ENCODE data around the gene NMT1.
A peak's percentile ranks its signal among the peaks of the same experiment; 100 is the strongest.

NMT1 gene

DNA sequence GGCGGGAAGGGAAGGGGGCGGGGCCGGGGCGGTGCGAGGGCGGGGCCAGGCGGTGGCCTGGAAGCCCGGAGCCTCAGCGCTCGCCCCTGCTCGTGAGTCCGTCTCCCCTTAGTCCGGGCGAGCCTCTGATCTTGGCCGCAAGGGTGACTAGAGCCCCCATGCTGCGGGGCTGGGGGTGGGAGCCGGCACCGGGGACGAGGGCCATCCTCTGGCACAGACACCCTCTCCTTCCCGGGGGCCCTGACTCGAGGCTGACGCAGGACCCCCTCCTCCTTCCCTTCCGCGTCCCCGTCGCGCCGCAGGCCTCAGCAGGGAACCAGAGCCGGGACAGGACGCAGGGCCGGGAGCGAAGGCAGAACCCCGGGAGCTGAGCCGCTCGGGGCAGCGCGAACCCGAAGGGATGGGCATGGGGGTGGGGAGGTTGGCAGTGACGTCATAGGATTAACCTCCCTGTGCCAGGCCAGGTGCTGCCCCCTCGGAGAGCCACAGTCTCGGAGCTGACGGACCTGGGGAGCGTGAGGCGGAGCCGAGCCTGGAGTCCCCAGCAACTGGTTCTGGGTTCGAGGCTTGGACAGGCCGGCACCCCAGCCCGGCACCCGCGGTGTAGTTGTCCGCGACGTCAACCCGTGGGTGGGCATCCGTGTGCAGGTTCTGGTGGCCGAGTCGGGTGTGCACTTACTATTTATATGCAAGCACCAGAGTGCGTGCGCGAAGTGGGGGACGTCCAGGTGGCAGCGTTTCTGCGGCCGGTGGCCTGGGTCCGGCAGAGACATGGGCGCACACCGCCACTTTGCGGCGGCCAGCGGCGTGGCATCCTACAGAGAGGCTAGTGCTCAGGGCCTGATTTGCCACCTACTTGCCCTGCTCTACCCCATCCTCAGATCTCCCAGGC, 71.7 kb downstream of the NMT1 start:
- TF ChIP-seq, protein P1, sequence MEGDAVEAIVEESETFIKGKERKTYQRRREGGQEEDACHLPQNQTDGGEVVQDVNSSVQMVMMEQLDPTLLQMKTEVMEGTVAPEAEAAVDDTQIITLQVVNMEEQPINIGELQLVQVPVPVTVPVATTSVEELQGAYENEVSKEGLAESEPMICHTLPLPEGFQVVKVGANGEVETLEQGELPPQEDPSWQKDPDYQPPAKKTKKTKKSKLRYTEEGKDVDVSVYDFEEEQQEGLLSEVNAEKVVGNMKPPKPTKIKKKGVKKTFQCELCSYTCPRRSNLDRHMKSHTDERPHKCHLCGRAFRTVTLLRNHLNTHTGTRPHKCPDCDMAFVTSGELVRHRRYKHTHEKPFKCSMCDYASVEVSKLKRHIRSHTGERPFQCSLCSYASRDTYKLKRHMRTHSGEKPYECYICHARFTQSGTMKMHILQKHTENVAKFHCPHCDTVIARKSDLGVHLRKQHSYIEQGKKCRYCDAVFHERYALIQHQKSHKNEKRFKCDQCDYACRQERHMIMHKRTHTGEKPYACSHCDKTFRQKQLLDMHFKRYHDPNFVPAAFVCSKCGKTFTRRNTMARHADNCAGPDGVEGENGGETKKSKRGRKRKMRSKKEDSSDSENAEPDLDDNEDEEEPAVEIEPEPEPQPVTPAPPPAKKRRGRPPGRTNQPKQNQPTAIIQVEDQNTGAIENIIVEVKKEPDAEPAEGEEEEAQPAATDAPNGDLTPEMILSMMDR (IDR thresholded peaks at IDR 0.05; ENCODE audit: borderline replicate concordance, extremely low read depth, low read length, poor library complexity, severe bottlenecking): peak; percentile 1
- no peak for TF ChIP-seq EZH2 (IDR thresholded peaks at IDR 0.05; ENCODE audit: borderline replicate concordance, low read depth, low read length, severe bottlenecking)
- H3K4me1 ChIP-seq (ENCODE audit: insufficient read depth, low read length): peaks cover 37% of the 10 kb centered on the region
- H3K27me3 ChIP-seq (ENCODE audit: insufficient read depth, low read length, poor library complexity): no peaks in the 10 kb centered on the region
- H2AFZ ChIP-seq (ENCODE audit: low read depth, low read length): peak overlapping the region; percentile 94
- peaks cover 7% of the 10 kb centered on the region; the same call in 1 of the 2 replicates for H3K79me2 ChIP-seq (ENCODE audit: insufficient read depth, low read length)
- peak overlapping the region; percentile 100 for H3K4me2 ChIP-seq (ENCODE audit: insufficient read depth, low read length)
- DNase-seq: peak; percentile 74
- ATAC-seq (ENCODE audit: insufficient read depth, low read depth): peak; percentile 45
- peaks cover 8% of the 10 kb centered on the region; the same call in 1 of the 2 replicates for H3K36me3 ChIP-seq (ENCODE audit: insufficient read depth, low read length)
- no peaks in the 10 kb centered on the region for H3K9me3 ChIP-seq (ENCODE audit: insufficient read depth, low read length, severe bottlenecking)
- H3K9ac ChIP-seq (ENCODE audit: low read depth, low read length): peak overlapping the region; percentile 73
- peak overlapping the region; percentile 56 to 91 for H3K4me3 ChIP-seq (ENCODE audit: low read depth in 1 of 2, low read length in 2 of 2)
- peak overlapping the region; percentile 68 for H3K27ac ChIP-seq (ENCODE audit: low read length)
- no peaks in the 10 kb centered on the region for H4K20me1 ChIP-seq (ENCODE audit: insufficient read depth, low read length)

DNA sequence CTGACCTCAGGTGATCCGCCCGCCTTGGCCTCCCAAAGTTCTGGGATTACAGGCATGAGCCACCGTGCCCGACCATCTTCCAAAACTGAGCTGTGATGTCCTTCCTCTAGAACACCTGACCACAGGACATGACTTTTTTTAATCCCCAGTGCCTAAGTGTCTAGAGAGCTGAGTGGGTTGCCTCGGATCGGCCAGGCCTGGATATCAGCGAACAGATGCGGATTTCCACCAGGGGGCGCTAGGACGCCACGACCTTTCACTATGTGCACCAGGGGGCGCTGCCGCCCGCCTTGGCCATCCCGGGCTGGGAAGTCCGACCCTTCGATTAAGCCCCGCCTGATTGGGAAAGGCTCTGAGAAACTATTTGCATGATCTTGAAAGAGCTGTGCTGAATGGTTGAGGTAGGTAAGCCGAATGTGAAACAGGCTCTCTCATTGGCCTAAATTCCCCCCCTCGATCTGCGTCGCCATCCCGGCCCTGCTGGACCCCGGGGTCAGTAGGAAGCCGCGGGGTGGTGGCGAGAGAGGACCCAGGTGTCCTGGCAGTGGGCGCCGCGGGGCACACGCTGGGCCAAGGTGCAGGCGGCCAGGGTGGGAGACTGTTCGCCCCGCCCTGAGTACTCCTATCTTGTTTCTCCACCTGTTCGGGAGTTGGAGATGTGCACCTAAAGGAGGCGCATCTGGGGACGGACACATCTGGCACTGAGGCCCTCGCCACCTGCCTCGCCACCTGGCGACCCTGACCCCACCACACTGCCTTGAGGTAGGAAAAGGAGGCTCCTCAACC, 74.3 kb downstream of the NMT1 start, which contains the start of gene ACBD4:
ACBD4 (plus strand) TSS at position 496 of the 786 bp plus-strand sequence. CDS start 458 bp downstream, outside the sequence.
- peaks cover 7% of the 10 kb centered on the region; the same call in 1 of the 2 replicates for H3K79me2 ChIP-seq (ENCODE audit: insufficient read depth, low read length)
- H3K9me3 ChIP-seq (ENCODE audit: insufficient read depth, low read length, severe bottlenecking): no peaks in the 10 kb centered on the region
- H3K27ac ChIP-seq (ENCODE audit: low read length): peak within 1 kb of the TSS; percentile 68
- ATAC-seq (ENCODE audit: insufficient read depth, low read depth) (peak; percentile 92), DNase-seq (peak; percentile 96)
- H3K4me3 ChIP-seq (ENCODE audit: low read depth in 1 of 2, low read length in 2 of 2): peak within 1 kb of the TSS; percentile 22 to 66; a peak in 3 of 4 replicates
- H4K20me1 ChIP-seq (ENCODE audit: insufficient read depth, low read length): no peaks in the 10 kb centered on the region
- H3K4me1 ChIP-seq (ENCODE audit: insufficient read depth, low read length): peaks cover 37% of the 10 kb centered on the region
- H3K4me2 ChIP-seq (ENCODE audit: insufficient read depth, low read length): peak within 1 kb of the TSS; percentile 81
- H3K9ac ChIP-seq (ENCODE audit: low read depth, low read length): peak within 1 kb of the TSS; percentile 59
- H2AFZ ChIP-seq (ENCODE audit: low read depth, low read length): peak within 1 kb of the TSS; percentile 76
- H3K36me3 ChIP-seq (ENCODE audit: insufficient read depth, low read length): peaks cover 11% of the 10 kb centered on the region; the same call in 1 of the 2 replicates
- no peaks in the 10 kb centered on the region for H3K27me3 ChIP-seq (ENCODE audit: insufficient read depth, low read length, poor library complexity)
- no peak for TF ChIP-seq EZH2 (IDR thresholded peaks at IDR 0.05; ENCODE audit: borderline replicate concordance, low read depth, low read length, severe bottlenecking)
- TF ChIP-seq, protein P1 (IDR thresholded peaks at IDR 0.05; ENCODE audit: borderline replicate concordance, extremely low read depth, low read length, poor library complexity, severe bottlenecking): peak; percentile 100

DNA sequence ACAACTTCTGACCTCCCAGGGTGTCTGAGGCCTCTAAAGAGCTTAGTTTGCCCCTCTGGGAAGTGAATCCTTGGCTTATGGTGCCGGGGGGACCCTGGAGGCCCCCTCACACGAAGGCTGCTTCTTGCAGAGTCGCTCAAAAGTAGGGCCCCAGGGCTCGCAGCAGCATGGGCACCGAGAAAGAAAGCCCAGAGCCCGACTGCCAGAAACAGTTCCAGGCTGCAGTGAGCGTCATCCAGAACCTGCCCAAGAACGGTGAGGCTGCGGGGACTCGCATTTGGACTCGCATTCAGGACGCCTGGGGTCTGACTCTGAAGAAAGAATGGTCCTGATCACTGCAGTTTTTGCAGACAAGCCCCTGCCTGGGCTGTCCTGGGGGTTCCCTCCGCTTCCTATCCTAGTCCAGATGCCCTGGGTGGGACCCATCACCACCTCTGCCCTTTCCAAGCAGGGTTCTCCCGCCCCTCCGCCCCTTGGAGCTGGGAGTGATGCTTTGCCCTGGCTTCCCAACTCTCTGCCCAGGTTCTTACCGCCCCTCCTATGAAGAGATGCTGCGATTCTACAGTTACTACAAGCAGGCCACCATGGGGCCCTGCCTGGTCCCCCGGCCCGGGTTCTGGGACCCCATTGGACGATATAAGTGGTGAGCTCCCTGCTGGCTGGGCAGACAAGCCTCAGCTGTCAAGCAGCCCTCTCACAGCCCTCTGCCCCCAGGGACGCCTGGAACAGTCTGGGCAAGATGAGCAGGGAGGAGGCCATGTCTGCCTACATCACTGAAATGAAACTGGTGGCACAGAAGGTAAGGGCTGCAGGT, 75.1 kb downstream of the NMT1 start:
- Histone ChIP-seq H4K20me1 (ENCODE audit: insufficient read depth, low read length) (no peaks in the 10 kb centered on the region), H3K9ac (ENCODE audit: low read depth, low read length) (peak overlapping the region; percentile 59), H3K27me3 (ENCODE audit: insufficient read depth, low read length, poor library complexity) (no peaks in the 10 kb centered on the region), H3K4me3 (ENCODE audit: low read depth in 1 of 2, low read length in 2 of 2) (peak overlapping the region; percentile 22 to 66; a peak in 3 of 4 replicates), H2AFZ (ENCODE audit: low read depth, low read length) (peak overlapping the region; percentile 76), H3K4me1 (ENCODE audit: insufficient read depth, low read length) (peaks cover 35% of the 10 kb centered on the region), H3K27ac (ENCODE audit: low read length) (peak overlapping the region; percentile 68), H3K79me2 (ENCODE audit: insufficient read depth, low read length) (peaks cover 7% of the 10 kb centered on the region; the same call in 1 of the 2 replicates), H3K4me2 (ENCODE audit: insufficient read depth, low read length) (peak overlapping the region; percentile 81), H3K9me3 (ENCODE audit: insufficient read depth, low read length, severe bottlenecking) (no peaks in the 10 kb centered on the region), H3K36me3 (ENCODE audit: insufficient read depth, low read length) (peaks cover 11% of the 10 kb centered on the region; the same call in 1 of the 2 replicates)
- TF ChIP-seq, protein P1 (IDR thresholded peaks at IDR 0.05; ENCODE audit: borderline replicate concordance, extremely low read depth, low read length, poor library complexity, severe bottlenecking): no peak
- TF ChIP-seq EZH2 (IDR thresholded peaks at IDR 0.05; ENCODE audit: borderline replicate concordance, low read depth, low read length, severe bottlenecking): no peak
- DNase-seq (no peak), ATAC-seq (ENCODE audit: insufficient read depth, low read depth) (no peak)
